NK-92 (cell line): ENCODE measurements around the gene ZNF770.

Source experiments
- DNase-seq: peaks from one replicate; lab custom pipeline; 2025; ENCODE audit not compliant: unreplicated experiment; lab: John Stamatoyannopoulos, UW

The ZNF770 gene, protein sequence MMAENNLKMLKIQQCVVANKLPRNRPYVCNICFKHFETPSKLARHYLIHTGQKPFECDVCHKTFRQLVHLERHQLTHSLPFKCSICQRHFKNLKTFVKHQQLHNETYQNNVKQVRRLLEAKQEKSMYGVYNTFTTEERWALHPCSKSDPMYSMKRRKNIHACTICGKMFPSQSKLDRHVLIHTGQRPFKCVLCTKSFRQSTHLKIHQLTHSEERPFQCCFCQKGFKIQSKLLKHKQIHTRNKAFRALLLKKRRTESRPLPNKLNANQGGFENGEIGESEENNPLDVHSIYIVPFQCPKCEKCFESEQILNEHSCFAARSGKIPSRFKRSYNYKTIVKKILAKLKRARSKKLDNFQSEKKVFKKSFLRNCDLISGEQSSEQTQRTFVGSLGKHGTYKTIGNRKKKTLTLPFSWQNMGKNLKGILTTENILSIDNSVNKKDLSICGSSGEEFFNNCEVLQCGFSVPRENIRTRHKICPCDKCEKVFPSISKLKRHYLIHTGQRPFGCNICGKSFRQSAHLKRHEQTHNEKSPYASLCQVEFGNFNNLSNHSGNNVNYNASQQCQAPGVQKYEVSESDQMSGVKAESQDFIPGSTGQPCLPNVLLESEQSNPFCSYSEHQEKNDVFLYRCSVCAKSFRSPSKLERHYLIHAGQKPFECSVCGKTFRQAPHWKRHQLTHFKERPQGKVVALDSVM

GRCh38 chr15:34988027-34988902 is at the start of gene ZNF770:
Gene ZNF770 (minus strand): TSS chr15:34988287. CDS start chr15:34983434, 4,853 bp downstream.
- no peak for DNase-seq

DNA sequence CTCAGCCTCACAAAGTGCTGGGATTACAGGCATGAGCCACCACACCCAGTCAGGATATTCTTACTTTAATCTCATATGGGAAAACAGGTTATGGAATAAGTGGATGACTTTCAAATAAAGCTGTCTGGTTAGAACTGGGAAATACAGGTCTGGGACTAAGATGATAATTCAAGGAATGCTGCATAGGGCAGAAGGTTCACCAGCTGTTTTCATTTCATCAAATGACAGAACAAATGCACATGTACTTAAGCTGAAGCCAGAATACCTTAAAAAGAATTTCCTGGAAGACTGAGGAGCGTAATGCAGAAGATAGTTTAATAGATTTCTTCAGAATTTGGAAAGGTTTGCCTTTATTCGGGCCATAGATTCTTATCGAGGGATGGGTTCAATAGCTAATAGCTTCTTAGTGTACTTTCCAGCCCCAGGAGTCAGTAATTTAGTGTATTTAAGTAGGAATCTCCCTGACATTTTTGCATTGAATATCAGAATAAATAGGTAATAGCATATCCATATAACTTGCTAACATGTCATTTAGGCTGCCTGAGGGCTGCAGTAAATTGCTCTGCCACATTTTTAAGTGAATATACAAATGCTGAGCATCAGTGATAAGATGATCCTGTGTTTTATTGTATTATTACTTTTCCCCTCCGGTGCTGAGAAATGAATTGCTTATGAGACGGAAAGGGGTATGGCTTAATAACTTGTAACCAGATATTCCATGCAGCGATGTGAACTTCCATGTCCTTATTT is 40.3 kb upstream of the ZNF770 start:
- DNase-seq, result no peak

- no peak for DNase-seq
These were observed 35.7 kb upstream of the ZNF770 start for GRCh38 chr15:35023804-35024203.

DNA sequence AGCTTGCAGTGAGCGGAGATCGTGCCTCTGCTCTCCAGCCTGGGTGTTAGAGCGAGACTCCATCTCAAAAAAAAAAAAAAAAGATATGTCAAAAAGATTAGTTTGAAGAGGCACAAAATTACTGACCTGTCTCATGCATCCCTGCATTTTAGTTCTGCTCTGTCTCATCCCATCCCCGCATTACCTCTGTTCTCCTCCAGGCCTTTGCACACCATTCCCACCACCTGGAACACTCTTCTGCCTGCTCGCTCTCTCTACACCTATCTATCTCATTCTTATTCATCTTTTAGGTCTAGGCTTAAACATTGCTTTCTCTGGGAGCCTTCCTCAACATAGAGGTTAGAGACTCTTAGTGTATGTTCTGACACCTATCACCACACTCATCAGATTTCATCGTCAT is 32.9 kb upstream of the ZNF770 start:
- no peak for DNase-seq

DNA sequence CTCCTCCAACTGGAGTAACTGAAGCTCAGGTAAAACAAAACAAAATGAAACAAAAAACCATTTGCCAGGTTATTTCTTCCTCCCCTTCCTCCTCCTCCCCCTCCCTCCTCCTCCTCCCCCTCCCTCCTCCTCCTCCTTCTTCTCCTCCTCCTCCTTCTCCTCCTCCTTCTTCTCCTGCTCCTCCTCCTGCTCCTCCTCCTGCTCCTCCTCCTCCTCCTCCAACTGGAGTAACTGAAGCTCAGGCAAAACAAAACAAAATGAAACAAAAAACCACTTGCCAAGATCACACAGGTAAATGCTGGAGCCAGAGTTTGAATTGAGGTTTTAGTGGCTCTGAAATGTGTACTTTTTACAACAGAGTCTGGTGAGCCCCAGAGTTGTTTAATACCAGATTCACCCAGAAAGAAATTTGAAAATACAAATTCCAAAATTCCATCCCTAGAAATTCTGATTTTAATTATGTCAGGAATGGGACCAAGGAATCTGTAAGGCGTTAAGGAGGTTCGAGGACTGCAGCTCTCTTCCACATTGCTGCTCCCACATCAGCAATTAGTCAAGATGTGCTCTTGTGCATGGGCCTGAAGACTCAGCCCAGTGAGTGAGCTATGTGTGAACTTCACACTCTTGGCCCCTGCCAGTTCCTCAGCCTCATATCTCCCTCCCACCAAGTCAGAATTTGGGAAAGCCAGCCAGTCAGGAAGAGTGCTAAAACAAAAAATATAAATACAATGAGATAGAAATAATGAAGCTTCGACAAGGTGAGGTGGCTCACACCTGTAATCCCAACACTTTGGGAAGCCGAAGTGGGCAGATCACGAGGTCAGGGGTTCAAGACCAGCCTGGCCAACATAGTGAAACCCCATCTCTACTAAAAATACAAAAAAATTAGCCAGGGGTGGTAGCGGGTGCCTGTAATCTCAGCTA is 31.6 kb upstream of the ZNF770 start:
- no peak for DNase-seq

DNA sequence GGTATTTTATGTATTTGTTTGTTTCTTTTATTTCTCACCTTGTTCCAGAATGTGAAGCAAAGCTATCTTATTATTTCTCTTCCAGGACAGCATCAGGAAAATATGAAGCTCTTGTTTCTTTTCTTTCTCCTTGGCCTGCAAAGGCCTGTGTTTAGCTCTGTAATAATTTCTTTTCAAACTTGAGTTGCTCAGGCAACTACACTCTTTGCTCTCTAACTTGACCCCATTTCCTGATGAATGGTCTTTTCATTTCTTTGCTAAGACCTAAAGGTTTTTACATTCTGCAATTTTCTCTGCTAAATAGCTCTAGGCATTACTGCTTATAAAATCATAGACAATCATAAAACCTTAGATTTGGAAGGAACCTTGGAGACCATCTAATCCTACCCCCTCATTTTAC is 26.2 kb upstream of the ZNF770 start:
- DNase-seq, result no peak

DNA sequence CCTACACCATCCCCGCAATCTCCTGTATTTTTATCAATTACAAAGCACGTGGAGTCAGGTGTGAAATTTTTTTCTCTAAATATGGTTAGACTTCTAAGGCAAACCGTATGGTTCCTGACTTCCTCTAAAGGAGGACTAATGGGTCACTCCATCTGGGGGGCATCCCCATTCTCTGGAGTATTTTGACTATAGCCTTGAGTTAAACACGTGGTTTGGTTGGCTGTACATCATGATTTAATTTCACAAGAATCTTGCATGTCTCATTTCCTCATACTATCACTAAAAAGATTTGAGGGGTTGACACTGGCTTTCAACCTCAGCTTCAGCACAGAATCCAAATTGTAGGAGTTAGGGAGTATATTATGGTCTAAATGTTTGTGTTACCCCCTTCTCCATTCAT is 25.3 kb upstream of the ZNF770 start:
- no peak for DNase-seq

GRCh38 chr15:35007397-35007796 is 19.3 kb upstream of the ZNF770 start:
- no peak for DNase-seq

DNA sequence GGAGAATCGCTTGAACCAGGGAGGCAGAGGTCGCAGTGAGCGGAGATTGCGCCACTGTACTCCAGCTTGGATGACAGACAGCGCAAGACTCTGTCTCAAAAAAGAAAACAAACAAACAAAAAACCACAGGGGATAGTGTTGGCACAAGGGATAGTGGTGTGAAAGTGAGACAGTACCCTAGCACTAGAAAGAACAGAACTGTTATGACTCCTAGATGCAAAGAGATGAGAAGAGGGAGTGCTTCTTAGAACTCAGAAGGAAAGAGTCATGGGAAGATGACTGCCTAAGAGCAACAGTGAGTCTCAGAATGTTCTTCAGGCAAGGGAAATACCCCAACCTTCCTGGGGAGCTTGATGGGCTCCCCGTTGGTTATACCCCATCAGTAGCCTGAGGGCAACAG is 17.8 kb upstream of the ZNF770 start:
- DNase-seq, result no peak

DNA sequence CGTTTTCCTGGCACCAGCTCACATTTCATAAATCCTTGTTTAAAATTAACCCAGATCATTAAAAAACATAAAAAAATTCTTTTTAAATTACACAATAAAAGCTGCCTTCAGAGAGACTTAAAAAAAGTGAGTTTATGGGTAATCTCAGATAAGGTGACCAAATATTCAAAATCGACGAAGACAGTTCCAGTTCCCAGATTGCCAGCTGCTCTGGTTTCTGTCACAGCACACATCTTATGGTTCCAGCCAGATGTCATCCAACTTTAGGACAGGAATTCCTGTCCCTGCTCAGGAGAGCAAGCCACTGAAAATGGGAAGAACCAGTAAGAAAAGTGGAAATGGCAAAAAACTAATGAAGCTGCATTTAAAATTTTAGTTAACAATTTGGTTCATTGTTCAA is 15.8 kb upstream of the ZNF770 start:
- no peak for DNase-seq

DNA sequence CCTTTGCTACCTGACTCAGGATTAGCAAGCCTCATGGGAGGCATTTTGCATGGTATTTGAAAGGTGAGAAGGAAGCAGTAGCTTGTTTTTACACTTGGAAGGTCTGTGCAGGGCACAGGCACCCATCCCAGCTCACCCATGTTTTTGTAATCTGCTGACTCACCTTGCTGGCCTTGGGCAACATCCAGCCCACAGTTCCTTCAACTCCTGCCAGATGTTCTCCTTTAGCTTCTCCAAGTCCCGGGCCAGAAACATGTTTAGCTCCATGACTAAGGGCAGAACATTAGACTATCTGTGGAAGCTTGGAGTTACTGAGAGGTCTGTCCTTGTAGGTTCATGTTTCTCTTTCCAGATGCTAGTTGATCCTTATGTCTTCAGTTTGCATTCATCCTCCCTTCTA is 12.4 kb upstream of the ZNF770 start:
- DNase-seq, result no peak

DNA sequence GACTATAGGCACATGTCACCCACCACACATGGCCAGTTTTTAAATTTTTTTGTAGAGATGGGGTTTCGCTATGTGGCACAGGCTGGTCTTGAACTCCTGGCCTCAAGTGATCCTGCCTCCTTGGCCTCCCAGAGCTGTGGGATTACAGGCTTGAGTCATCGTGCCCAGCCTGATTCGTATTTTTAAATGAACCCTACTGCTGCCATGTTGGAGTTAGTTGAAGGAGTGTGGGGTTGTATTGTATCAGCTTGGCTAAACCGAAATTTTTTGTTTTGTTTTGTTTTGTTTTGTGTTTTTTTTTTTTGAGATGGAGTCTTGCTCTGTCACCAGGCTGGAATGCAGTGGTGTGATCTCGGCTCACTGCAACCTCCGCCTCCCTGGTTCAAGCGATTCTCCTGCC is 11.8 kb upstream of the ZNF770 start:
- no peak for DNase-seq

DNA sequence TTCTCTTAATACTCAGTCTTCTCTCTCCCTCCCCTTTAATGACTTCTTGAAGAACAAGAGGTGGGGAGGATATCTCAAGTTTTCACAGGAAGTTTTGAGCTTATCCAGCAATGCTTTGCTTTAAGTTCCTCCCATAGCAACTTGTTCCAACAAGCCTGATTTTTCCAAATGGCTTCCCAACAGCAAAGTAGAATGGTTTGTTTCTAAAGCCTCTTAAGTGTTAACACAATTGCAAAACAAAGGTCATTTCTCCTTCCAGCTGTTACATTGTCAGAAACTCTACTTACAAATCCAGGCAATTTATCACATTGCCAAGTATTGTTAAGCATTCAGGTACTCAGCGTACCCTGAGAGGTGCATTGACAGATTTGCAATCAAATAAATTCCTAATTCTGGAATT is 6.8 kb upstream of the ZNF770 start:
- DNase-seq, result no peak

- DNase-seq, result no peak
These were observed 5.8 kb upstream of the ZNF770 start for GRCh38 chr15:34993877-34994276.

GRCh38 chr15:34993412-34993811 is 5.3 kb upstream of the ZNF770 start:
- no peak for DNase-seq

- no peak for DNase-seq
These were observed 469 bp downstream of the ZNF770 start for GRCh38 chr15:34987609-34988026.

- no peak for DNase-seq
These were observed 1.2 kb downstream of the ZNF770 start for GRCh38 chr15:34986771-34987480.

DNA sequence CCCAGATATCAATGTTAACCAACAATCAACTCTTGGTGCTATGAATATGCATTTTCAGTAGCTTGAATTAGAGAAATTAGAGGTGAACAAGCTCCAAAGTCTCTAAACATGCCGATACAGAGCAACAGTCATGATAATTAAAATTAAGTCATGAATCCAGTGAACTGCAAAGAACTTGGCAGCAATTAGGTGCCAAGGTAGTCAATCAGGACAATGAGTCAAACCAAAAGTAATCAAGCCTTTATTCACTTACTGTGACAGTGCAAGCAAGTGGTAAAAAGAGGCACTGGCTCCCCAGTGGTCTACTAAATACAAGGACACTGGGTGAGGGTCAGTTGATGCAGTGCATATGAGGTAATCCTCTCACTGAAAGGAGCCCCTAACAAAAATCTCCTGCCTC is 1.8 kb downstream of the ZNF770 start:
- no peak for DNase-seq
